CD4-positive, alpha-beta T cell treated with Interleukin-17A for 4 hours (primary cell): ENCODE measurements around the gene TEAD1.

Experiments used
- DNase-seq: peaks from one replicate; pipeline ENCODE4 v3.0.0-alpha.2; 2020; ENCODE audit warnings: mixed read lengths

Gene TEAD1

GRCh38 chr11:12966002-12966401 lies 291.8 kb downstream of the TEAD1 start:
- no peak for DNase-seq

GRCh38 chr11:12968101-12968500 lies 293.9 kb downstream of the TEAD1 start:
- DNase-seq: no peak

DNA sequence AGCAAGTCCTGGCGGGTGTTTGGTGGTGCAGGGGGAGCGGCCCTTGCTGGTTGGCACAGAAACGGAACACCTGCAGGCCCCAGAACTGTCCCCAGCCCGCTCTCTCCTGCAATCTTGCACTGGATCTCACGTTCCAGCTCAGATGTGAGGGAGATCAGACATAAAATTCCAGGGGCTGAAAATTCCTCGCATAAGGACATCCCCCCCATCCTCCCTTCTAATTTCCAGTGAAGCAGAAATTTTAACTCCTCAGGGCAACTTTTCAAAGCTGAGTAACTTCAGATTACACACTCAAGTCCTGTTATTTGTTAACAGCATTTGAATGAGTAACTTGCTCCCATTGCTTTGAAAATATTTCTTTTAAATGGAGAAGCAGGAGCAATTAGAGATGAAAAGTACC lies 294.6 kb downstream of the TEAD1 start:
- DNase-seq: no peak

DNA sequence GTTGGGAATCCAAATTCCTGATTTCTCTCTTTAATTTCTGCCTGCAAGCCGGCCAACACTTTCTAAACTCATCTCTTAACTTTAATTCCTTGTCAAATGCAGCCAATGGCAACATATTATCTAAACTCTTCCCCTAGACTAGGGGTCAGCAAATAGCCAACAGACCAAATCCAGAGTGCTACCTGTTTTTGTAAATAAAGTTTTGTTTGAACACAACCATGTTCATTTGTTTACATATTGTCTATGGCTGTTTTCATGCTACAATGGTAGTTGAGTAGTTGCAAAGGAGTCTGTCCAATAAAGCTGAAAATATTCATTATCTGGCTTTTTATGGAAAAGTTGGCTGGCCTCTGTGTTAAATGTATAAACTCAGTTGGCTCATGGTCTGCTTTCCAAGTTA lies 297.7 kb downstream of the TEAD1 start:
- no peak for DNase-seq

- DNase-seq: no peak
These were observed 299.4 kb downstream of the TEAD1 start for GRCh38 chr11:12973528-12974181.

GRCh38 chr11:12975195-12975594 lies 301.0 kb downstream of the TEAD1 start:
- no peak for DNase-seq

DNA sequence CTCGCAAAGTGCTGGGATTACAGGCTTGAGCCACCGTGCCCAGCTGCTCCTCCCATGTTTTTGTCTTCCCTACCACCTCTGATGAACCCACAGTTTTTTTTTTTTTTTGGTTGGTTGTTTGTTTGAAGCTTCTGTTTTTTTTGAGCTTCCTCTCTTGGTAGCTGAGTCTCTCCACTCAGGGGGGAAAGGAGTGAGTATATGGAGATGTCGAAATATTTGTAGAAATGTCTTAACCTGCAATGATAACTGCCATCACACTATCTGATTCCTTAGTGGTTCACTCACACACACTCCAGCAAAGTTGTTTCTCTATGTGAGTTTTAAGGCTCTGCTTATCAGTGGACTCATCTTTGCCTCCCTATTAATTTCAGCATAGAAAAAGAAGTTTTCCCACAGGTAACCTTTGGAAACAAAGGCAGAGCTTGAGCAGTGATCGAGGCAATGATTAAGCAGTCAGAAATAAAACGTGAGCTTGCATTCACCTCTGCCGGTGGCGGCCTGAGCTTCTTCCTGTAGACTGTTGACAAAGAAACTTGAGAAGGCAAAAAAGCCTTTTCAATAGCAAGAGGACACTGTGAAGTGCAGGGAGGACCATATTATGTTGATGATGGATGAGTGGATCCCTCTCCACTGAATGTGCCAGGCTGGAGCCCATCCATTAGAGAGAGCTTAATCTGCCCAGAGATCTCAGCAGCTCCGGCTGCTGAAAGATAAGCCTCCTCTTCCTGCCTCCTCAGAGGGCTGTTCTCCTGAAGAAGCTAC lies 305.9 kb downstream of the TEAD1 start:
- DNase-seq: no peak

GRCh38 chr11:12981676-12982522 lies 307.7 kb downstream of the TEAD1 start:
- DNase-seq: no peak

DNA sequence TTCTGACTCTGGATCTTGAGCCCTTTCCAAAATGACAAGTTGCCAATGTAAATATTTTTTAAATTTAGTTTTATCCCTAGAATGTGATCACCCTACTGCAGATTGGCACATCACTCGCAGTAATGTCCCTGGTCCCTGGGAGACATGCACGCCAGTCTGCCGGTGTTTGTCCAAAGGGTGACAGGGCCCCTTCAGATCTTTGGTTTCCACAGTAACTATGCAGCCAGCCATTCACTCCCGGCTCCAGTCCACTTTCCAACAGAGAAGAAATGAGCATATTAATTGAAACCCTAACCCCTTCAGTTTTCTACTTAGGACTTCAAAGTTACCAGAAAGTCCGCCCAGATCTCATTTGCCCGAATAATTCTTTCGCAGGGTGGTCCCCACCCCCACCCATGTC lies 309.1 kb downstream of the TEAD1 start:
- no peak for DNase-seq

GRCh38 chr11:12986194-12986898 lies 312.1 kb downstream of the TEAD1 start:
- no peak for DNase-seq

DNA sequence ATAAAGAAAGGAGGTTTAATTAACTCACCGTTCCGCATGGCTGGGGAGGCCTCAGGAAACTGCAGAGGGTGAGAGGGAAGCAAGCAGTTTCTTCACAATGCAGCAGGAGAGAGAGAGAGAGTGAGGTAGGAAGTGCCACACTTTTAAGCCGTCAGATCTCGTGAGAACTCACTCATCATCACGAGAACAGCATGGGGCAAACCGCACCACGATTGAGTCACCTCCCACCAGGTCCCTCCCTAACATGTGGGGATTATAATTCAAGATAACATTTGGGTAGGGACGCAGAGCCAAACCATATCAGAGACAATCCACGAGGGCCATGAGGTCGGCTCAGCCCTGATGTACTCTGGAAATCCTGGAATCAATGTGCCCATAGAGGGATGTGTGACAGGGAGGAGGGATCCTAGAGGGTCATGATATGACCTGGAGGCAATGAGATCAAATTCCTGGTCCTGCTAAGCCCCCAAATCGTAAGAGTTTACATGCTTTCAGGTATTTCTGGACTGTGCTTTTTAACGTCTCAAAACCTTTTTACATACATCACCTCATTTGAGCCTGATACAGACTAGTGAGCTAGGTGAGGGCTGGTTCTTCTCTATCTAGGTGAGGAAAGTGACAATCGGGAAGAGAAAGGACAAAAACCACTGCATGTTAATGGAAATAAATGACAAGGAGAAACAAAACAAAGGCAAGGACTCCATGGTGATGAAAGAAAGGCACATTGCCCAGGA lies 315.4 kb downstream of the TEAD1 start:
- DNase-seq: no peak

DNA sequence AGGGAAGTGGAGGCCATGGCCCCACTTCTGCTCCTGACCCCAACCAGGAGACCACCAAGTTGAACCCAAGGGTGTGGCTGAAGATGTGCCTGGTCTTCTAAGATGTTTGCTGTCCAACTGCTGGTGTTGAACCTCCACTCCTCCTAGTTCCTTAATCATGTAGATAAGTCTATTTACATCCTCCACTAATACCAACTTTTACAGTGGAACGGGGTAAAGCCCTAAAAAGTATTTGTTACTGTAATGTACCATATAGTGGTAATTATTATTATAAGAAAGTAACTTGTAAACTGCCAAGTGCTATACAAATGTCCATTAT lies 315.9 kb downstream of the TEAD1 start:
- no peak for DNase-seq

- no peak for DNase-seq
These were observed 317.2 kb downstream of the TEAD1 start for GRCh38 chr11:12991426-12991825.

DNA sequence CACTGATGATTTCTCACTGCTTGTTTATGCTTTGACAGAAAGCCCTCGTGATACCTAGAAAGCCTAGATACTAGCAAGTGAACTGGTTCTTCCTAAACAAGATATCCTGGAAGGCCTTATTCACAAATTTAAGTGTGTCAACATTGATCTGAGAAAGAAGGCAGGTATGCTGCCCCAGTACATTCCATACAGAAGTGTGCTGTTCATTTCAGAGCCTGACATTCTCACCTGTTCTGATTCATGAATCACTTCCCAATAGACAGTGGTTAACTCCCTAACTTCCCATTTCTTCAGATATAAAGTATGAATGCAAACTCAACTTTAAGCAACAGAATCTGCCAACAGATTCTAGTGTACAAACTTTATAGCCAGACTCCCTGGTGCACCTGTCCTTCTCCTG lies 319.4 kb downstream of the TEAD1 start:
- DNase-seq: no peak
